SK-N-SH treated with all-trans-retinoic acid at 6 μM for 48 hours (cell line): ENCODE results near the gene PARD3B.

Experiments
- ARNTL ChIP-seq: fragments of 450-650 bp; formaldehyde crosslinking; IDR thresholded peaks from 2 replicates; pipeline ENCODE4 v1.5.0; 2020; ENCODE audit warnings: low read depth, mild to moderate bottlenecking, moderate library complexity, borderline replicate concordance
- RARB ChIP-seq: fragments of 250-450 bp; sonication (Bioruptor Pico); IDR thresholded peaks from 2 replicates; pipeline ENCODE4 v1.8.0; 2021; ENCODE audit warnings: mild to moderate bottlenecking, moderate library complexity
- ZFP3 ChIP-seq: fragments of 250-450 bp; sonication (Bioruptor Pico); IDR thresholded peaks from 2 replicates; pipeline ENCODE4 v1.5.0; 2020; ENCODE audit warnings: mild to moderate bottlenecking, moderate library complexity
- ZFP30 ChIP-seq: fragments of 450-650 bp; formaldehyde crosslinking; IDR thresholded peaks from 2 replicates; pipeline ENCODE4 v1.5.0; 2022; ENCODE audit warnings: mild to moderate bottlenecking, moderate library complexity
- ZNF565 ChIP-seq: fragments of 450-650 bp; formaldehyde crosslinking; conservative IDR thresholded peaks from 2 replicates; pipeline ENCODE4 v1.5.0; 2020; ENCODE audit warnings: low read depth, mild to moderate bottlenecking, moderate library complexity
- ZNF8 ChIP-seq: fragments of 450-650 bp; formaldehyde crosslinking; IDR thresholded peaks from 2 replicates; pipeline ENCODE4 v1.5.0; 2020; ENCODE audit warnings: mild to moderate bottlenecking, moderate library complexity
- TF ChIP-seq, protein P1 (sequence below): fragments of 250-450 bp; sonication (Bioruptor Pico); IDR thresholded peaks from 2 replicates; pipeline ENCODE4 v1.5.1; 2021; ENCODE audit warnings: mild to moderate bottlenecking, moderate library complexity
- TF ChIP-seq, protein P2 (sequence below): fragments of 250-450 bp; sonication (Bioruptor Pico); IDR thresholded peaks from 2 replicates; pipeline ENCODE4 v1.5.1; 2020; ENCODE audit warnings: low read depth, mild to moderate bottlenecking, moderate library complexity

DNA sequence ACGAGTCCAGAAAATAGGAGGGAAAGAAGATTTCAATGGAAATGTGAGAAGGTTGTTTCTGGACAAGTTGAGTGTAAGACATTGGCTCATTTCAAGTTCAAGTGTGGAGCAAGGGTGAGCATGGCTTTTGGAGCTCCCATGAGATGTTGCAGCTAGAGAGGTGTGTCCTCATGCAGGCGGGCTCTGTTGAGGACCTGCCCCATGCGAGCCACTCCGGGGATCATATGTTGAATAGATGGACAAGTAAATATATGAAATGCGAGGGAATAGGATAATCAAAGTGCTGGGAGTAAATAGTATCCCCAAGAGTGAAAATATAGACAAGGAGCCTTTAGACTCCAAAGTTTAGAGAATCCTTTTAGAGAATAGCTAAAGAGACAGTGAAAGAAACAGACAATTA, 936.6 kb downstream of the PARD3B start:
- no peak for TF ChIP-seq RARB (CRISPR knock-in tag)
- TF ChIP-seq ZFP30 = no peak
- TF ChIP-seq ZNF8 (CRISPR knock-in tag) = no peak
- TF ChIP-seq, protein P1, sequence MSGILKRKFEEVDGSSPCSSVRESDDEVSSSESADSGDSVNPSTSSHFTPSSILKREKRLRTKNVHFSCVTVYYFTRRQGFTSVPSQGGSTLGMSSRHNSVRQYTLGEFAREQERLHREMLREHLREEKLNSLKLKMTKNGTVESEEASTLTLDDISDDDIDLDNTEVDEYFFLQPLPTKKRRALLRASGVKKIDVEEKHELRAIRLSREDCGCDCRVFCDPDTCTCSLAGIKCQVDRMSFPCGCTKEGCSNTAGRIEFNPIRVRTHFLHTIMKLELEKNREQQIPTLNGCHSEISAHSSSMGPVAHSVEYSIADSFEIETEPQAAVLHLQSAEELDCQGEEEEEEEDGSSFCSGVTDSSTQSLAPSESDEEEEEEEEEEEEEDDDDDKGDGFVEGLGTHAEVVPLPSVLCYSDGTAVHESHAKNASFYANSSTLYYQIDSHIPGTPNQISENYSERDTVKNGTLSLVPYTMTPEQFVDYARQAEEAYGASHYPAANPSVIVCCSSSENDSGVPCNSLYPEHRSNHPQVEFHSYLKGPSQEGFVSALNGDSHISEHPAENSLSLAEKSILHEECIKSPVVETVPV (CRISPR knock-in tag) = no peak
- no peak for TF ChIP-seq ARNTL (CRISPR knock-in tag)
- no peak for TF ChIP-seq ZFP3 (CRISPR knock-in tag)
- no peak for TF ChIP-seq ZNF565
- TF ChIP-seq, protein P2, sequence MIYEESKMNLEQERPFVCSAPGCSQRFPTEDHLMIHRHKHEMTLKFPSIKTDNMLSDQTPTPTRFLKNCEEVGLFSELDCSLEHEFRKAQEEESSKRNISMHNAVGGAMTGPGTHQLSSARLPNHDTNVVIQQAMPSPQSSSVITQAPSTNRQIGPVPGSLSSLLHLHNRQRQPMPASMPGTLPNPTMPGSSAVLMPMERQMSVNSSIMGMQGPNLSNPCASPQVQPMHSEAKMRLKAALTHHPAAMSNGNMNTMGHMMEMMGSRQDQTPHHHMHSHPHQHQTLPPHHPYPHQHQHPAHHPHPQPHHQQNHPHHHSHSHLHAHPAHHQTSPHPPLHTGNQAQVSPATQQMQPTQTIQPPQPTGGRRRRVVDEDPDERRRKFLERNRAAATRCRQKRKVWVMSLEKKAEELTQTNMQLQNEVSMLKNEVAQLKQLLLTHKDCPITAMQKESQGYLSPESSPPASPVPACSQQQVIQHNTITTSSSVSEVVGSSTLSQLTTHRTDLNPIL (CRISPR knock-in tag) = no peak
